Activated T-cell treated with anti-CD3 and anti-CD28 coated beads for 48 hours (primary cell): ENCODE data around the gene NKX6-2.

Experiments used
- DNase-seq: peaks from one replicate; pipeline ENCODE4 v3.0.0-alpha.2; 2020; ENCODE audit warnings: low read depth

NKX6-2 gene

DNA sequence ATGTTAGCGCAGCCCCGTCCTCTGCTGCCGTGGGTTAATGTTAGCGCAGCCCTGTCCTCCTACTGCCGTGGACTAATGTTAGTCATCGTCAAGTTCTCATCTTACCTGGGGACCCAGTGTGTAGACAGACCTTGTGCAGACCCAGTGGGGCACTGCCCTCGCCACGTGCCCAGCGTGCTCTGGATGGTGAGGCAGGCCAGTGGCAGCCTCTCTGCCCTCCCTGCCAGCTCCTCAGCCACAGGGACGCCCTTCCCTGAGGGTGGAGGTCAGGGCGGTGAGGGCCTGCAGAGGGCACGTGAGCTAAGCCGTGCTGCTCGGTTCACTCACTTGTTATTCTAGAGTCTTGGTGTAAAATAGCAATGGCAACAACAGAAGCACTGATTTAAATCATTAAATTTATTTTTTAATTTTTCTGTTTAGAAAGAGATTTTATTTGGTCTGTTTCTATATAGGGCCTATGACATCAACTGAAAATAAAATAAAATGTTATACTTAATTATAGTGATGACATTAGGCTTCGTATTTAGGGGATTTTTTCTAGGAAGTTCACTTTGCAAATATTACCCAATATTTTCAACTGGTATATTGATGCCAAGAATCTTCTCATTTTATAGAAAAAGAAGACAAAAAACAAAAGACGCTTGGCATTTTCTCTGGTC, 48.4 kb downstream of the NKX6-2 start:
- DNase-seq = no peak

DNA sequence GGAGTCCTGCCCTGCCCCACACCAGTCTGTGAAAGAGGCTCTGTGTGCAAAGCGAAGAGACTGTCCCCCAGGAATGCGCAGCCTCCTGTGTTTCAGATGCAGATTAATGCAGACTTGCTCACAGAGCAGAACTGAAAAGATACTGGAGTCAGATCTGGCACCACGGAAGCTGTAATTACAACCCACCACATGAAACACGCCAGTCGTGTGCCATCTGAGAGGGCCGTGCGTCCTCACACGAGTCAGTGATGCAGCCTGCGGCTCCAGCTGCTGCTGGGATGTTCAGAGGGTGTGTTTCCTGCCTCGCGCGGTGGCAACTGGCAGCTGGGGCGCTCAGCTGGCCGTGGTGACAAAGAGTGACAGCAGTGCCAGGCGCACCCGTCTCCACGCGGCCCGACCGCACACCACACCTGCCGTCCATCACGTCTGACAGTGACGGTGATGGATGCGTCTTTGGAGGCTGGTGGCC, 50.0 kb downstream of the NKX6-2 start:
- no peak for DNase-seq

DNA sequence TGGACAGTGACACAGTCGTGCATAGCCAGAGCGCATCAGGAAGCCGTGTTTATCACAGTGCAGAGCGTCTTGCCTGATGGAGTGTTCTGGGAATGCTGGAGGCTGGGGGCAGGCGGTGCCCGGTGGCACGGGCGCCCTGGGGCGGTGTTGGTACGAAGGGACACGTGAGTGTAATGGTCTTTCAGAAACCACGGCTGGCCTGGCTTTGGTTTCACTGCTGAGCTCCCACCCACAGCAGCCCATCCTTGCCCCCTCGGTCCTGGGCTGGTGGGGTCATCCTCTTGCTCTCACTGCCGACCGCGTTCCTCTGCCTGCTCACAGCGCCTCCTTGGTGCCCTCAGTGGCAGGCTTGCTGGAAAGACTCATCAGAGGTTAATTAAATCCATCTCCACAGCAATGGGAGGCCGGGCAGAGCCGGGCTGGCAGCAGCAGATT, 50.6 kb downstream of the NKX6-2 start:
- DNase-seq = no peak

- DNase-seq = no peak
Measured at GRCh38 chr10:132733926-132734325, 52.0 kb downstream of the NKX6-2 start.
